ENCODE data around the gene SLC29A4.
"Not testable (repeated sequence)": the region's sequence is repeated elsewhere in the genome, so short reads cannot be mapped to it uniquely, and the experiment has no call there.

The SLC29A4 gene

DNA sequence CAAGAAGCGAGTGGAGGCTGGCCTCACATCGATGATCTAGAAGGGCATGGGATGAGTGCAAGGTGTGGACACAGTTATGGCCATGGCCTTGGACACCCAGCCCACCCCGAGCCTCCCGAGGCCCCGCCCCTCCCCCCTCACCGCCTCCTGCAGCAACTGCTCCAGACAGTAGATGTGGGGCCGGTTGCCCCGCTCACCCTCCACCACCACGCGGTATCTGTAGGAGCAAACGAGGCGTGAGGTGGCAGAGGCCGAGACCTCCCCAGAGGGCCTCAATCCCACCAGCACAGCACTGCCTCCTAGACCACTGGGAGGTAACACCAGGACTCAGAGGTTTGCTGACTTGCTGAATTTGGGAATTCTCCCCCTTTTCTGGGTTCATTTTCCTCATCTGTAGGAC lies 37.6 kb downstream of the SLC29A4 start:
- CTCF ChIA-PET = no interaction called here
- POLR2A ChIA-PET = no interaction called here

DNA sequence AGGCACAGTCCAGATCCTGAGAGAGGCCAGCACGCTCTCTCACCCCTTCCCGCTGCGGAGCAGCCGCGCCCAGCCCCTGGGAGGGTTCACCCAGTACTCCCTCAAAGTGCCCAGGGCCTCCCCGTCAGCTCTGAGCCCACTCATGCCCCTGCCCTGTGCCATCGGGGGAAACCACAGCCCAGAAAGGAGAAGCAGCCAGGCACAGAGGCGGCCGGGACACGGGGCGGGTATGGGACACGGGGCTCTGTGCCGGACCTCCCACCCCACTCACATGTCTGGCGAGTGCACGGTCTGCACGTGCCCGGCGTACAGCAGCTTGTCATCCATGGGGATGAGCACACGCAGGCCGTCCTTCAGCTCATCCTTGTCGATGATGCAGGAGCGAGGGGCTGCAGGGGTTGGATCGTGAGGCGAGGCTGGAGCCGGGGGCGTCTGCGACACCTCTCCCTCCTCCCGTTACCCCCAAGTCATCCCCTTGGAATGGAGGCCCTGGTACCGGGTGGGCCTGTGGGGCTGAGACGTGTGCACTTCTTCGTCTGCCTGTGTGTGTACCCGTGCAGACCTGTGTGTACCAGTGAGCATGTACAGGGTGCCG lies 38.2 kb downstream of the SLC29A4 start:
- ChIA-PET CTCF (no interaction called here), POLR2A (no interaction called here)
- TF ChIP-seq HDGF (IDR thresholded peaks at IDR 0.05; ENCODE audit: borderline replicate concordance) (no peak), ELF4 (IDR thresholded peaks at IDR 0.05) (no peak), BHLHE40 (IDR thresholded peaks at IDR 0.05; ENCODE audit: borderline replicate concordance) (no peak), SUZ12 (IDR thresholded peaks at IDR 0.05) (no peak), L3MBTL2 (conservative IDR thresholded peaks at IDR 0.05) (no peak), FOXM1 (IDR thresholded peaks at IDR 0.05; ENCODE audit: borderline replicate concordance) (no peak), SP1 (IDR thresholded peaks at IDR 0.05) (no peak), ARNT (IDR thresholded peaks at IDR 0.05) (no peak), TARDBP (IDR thresholded peaks at IDR 0.05) (no peak), FOXA1 (IDR thresholded peaks at IDR 0.05) (no peak), CTBP1 (IDR thresholded peaks at IDR 0.05; ENCODE audit: borderline replicate concordance) (no peak), LEF1 (IDR thresholded peaks at IDR 0.05; ENCODE audit: borderline replicate concordance) (no peak), ZNF384 (IDR thresholded peaks at IDR 0.05) (no peak)
- TF ChIP-seq, protein P1, sequence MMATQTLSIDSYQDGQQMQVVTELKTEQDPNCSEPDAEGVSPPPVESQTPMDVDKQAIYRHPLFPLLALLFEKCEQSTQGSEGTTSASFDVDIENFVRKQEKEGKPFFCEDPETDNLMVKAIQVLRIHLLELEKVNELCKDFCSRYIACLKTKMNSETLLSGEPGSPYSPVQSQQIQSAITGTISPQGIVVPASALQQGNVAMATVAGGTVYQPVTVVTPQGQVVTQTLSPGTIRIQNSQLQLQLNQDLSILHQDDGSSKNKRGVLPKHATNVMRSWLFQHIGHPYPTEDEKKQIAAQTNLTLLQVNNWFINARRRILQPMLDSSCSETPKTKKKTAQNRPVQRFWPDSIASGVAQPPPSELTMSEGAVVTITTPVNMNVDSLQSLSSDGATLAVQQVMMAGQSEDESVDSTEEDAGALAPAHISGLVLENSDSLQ (IDR thresholded peaks at IDR 0.05) = no peak
- DNase-seq (ENCODE audit: extremely low spot score) = no peak

More for the DNA sequence above, 37.6 kb downstream of the SLC29A4 start:
- no peak for DNase-seq (ENCODE audit: extremely low spot score)
- TF ChIP-seq HDGF (IDR thresholded peaks at IDR 0.05; ENCODE audit: borderline replicate concordance) = no peak
- TF ChIP-seq, protein P1 (IDR thresholded peaks at IDR 0.05) = no peak
- no peak for TF ChIP-seq SUZ12 (IDR thresholded peaks at IDR 0.05)
- no peak for TF ChIP-seq ELF4 (IDR thresholded peaks at IDR 0.05)
- TF ChIP-seq BHLHE40 (IDR thresholded peaks at IDR 0.05; ENCODE audit: borderline replicate concordance) = no peak
- no peak for TF ChIP-seq TARDBP (IDR thresholded peaks at IDR 0.05)
- no peak for TF ChIP-seq FOXK2 (IDR thresholded peaks at IDR 0.05)
- TF ChIP-seq FOXM1 (IDR thresholded peaks at IDR 0.05; ENCODE audit: borderline replicate concordance) = no peak
- TF ChIP-seq ARNT (IDR thresholded peaks at IDR 0.05) = no peak

DNA sequence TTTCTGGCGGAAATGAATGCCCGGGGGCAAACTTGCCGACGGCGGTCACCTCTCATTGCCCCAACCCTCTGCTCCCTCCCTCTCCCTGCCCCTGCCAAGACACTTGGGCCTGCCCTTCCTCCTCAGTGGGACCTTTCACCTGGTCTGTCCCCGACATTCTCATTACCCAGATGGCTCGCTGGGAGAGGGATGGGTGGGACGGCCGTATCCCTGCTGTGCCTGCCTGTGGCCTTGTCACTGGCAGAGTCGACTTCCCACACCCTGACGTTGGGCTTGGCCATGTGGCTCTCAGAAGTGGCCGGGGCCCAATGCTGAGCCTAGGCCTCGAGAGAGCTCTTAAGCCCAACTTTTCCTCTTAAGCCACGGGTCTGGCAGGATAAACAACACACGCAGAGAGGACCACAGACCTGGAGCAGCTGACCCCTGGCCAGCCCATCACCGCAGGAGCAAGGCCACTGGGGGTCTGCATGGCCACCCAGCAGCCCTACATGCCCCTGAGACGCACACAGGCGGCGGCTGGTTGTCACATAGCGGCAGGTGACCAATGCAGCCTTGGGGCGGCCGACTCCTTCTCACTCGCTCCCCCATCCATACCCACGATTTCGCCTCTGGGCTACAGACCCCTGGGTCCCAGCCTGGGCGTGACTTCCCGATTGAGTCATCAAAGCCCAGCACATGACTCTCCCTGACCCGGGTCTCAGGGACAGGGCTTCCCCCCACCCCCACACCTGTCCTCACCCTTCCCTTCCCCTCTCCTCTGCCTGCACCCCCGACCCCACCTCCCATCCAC lies 40.1 kb downstream of the SLC29A4 start:
- TF ChIP-seq ELF4 (IDR thresholded peaks at IDR 0.05) = no peak
- no peak for TF ChIP-seq BHLHE40 (IDR thresholded peaks at IDR 0.05; ENCODE audit: borderline replicate concordance)
- no peak for TF ChIP-seq HDGF (IDR thresholded peaks at IDR 0.05; ENCODE audit: borderline replicate concordance)
- TF ChIP-seq, protein P1 (IDR thresholded peaks at IDR 0.05) = no peak
- TF ChIP-seq FOXA1 (IDR thresholded peaks at IDR 0.05) = no peak
- TF ChIP-seq SUZ12 (IDR thresholded peaks at IDR 0.05) = no peak
- TF ChIP-seq ARNT (IDR thresholded peaks at IDR 0.05) = no peak
- TF ChIP-seq CTBP1 (IDR thresholded peaks at IDR 0.05; ENCODE audit: borderline replicate concordance) = no peak
- no peak for TF ChIP-seq LEF1 (IDR thresholded peaks at IDR 0.05; ENCODE audit: borderline replicate concordance)
- no peak for TF ChIP-seq TARDBP (IDR thresholded peaks at IDR 0.05)
- no peak for TF ChIP-seq SP1 (IDR thresholded peaks at IDR 0.05)
- TF ChIP-seq ZNF384 (IDR thresholded peaks at IDR 0.05) = no peak
- no peak for TF ChIP-seq FOXM1 (IDR thresholded peaks at IDR 0.05; ENCODE audit: borderline replicate concordance)
- ChIA-PET CTCF (no interaction called here), POLR2A (no interaction called here)
- no peak for DNase-seq (ENCODE audit: extremely low spot score)

DNA sequence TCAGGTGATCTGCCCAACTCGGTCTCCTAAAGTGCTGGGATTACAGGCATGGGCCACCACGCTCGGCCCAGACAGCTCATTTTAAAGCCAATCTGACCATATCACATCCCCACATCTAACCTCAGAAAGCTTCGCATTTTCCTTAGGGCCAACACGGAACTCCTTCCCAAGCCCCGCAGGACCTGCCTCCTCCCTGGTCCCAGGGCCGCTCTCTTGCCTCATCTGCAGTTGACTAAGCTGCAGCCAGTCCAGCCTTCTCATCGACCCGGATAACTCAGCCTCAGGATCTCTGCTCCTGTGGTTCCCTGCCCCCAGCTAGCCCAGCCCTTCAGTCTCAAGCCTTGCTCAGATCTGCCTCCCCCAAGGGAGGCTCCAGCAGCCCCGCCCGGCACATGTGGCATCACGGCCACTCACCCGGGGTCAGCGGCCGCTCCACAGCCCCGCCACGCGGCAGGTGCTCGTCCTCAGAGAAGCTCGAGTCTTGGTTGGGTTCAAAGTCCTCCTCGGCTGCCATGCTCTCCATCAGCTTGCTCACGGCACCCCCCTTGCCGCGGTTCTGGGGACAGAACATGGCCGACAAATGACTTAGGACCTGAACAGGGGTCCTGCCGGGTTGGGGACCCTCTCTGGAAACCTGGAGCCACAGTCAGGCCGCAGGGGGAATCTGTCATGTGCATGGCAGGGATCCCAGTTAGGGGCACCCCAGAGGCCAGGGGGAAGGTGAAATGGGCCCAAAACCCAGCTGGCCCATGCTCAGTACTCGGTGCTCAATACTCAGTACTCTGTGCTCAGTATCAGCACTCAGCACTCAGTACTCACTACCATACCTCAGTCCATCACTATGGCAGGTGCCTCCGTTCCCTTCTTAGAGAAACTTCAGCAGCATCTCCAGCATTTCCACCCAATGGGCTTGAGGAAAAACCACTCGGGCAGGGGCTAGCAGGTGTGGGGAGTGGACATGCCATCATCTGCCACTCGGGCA lies 41.3 kb downstream of the SLC29A4 start:
- POLR2A ChIA-PET; DNase-seq (ENCODE audit: extremely low spot score); CTCF ChIA-PET: not testable (repeated sequence)

DNA sequence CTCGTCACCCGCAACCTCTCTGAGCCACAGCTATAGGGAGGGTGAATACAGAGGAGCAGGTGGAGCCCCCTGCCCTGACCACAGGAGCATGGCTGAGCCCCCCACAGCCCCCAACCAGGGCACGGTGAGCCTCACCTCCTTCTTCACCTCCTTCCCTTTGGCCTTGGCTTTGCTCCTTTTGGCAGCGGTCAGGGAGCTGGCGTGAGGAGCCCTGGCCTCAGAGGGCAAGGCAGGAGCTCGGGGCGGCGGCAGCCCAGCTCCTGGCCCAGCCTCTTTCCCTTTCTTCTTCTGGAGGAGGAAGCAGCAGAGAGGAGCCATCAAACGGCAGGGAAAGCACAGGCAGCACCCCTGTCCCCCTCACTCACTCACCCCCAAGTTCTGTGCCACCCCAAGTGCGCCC lies 42.2 kb downstream of the SLC29A4 start:
- ChIA-PET CTCF (interaction anchor here (0.6 kb wide), 1 partner anchor 348 kb away, joined by 7 read pairs; no protein-coding TSS in a partner anchor), POLR2A (no interaction called here)
- no peak for DNase-seq (ENCODE audit: extremely low spot score)
- TF ChIP-seq FOXA1 (IDR thresholded peaks at IDR 0.05) = no peak
- TF ChIP-seq, protein P1 (IDR thresholded peaks at IDR 0.05) = no peak
- no peak for TF ChIP-seq SP1 (IDR thresholded peaks at IDR 0.05)
- no peak for TF ChIP-seq ZNF384 (IDR thresholded peaks at IDR 0.05)
- no peak for TF ChIP-seq FOXM1 (IDR thresholded peaks at IDR 0.05; ENCODE audit: borderline replicate concordance)
- TF ChIP-seq BHLHE40 (IDR thresholded peaks at IDR 0.05; ENCODE audit: borderline replicate concordance) = no peak
- no peak for TF ChIP-seq ARNT (IDR thresholded peaks at IDR 0.05)
- no peak for TF ChIP-seq TARDBP (IDR thresholded peaks at IDR 0.05)
- TF ChIP-seq NFRKB (IDR thresholded peaks at IDR 0.05) = no peak
- no peak for TF ChIP-seq CTBP1 (IDR thresholded peaks at IDR 0.05; ENCODE audit: borderline replicate concordance)
- no peak for TF ChIP-seq HDGF (IDR thresholded peaks at IDR 0.05; ENCODE audit: borderline replicate concordance)
- no peak for TF ChIP-seq LEF1 (IDR thresholded peaks at IDR 0.05; ENCODE audit: borderline replicate concordance)
- no peak for TF ChIP-seq SUZ12 (IDR thresholded peaks at IDR 0.05)
- TF ChIP-seq ELF4 (IDR thresholded peaks at IDR 0.05) = no peak

All from HEK293T (cell line).